D721Med (cell line): ENCODE results near the gene PCDHGB5.
"Not testable (repeated sequence)": the region's sequence is repeated elsewhere in the genome, so short reads cannot be mapped to it uniquely, and the experiment has no call there.

Source experiments
- DNase-seq: peaks from one replicate; pipeline ENCODE4 v3.0.0; 2011; ENCODE audit warnings: low spot score; ENCODE audit not compliant: insufficient read length
- FAIRE-seq: peaks from 2 replicates; lab custom pipeline; 2011; peaks lifted over from hg19 to GRCh38; lab: Jason Lieb, UNC
- CTCF ChIP-seq: IDR thresholded peaks from 2 replicates; pipeline ENCODE4 v1.5.1; 2012; ENCODE audit warnings: mild to moderate bottlenecking, control low read depth; ENCODE audit not compliant: insufficient read depth; ENCODE audit errors: missing control alignments

PCDHGB5 gene

DNA sequence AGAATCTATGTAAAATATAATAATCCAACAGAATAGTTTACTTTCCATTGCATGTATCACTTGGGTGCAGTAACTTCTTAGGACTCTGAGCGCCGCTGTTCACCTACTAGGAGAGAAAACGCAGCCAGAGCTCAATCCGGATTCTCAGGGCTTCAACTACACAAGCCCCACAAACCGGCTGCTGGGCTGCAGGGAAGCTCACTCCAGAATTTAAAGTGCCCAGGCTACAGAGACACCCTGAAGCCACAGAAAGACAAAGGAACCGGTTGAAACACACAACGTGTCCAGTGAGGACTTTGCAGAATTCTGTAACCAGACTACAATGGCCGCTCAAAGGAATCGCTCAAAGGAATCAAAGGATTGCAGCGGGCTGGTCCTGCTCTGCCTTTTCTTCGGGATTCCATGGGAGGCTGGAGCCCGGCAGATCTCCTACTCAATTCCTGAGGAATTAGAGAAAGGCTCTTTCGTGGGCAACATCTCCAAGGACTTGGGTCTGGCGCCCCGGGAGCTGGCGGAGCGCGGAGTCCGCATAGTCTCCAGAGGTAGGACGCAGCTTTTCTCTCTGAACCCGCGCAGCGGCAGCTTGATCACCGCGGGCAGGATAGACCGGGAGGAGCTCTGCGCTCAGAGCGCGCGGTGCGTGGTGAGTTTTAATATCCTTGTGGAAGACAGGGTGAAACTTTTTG, 15.2 kb downstream of the PCDHGB5 start, which contains the start of gene PCDHGA10:
TSS of gene PCDHGA10 (plus strand) at position 134 of the 686 bp plus-strand sequence. CDS start at position 323, 189 bp downstream.
- DNase-seq = no peak
- TF ChIP-seq CTCF = no peak
- no peak for FAIRE-seq

DNA sequence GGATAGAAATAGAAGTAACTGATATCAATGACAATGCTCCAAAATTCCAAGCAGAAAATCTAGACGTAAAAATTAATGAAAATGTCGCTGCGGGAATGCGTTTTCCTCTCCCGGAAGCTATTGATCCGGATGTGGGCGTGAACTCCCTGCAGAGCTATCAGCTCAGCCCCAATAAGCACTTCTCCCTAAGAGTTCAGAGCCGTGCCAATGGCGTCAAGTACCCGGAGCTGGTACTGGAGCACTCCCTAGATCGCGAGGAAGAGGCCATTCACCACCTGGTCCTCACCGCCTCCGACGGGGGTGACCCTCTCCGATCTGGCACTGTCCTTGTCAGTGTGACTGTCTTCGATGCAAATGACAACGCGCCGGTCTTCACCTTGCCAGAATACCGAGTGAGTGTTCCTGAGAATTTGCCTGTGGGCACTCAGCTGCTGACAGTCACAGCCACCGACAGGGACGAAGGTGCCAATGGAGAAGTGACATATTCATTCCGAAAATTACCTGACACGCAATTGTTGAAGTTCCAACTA, 15.9 kb downstream of the PCDHGB5 start:
- TF ChIP-seq CTCF = no peak
- DNase-seq (no peak), FAIRE-seq (no peak)

DNA sequence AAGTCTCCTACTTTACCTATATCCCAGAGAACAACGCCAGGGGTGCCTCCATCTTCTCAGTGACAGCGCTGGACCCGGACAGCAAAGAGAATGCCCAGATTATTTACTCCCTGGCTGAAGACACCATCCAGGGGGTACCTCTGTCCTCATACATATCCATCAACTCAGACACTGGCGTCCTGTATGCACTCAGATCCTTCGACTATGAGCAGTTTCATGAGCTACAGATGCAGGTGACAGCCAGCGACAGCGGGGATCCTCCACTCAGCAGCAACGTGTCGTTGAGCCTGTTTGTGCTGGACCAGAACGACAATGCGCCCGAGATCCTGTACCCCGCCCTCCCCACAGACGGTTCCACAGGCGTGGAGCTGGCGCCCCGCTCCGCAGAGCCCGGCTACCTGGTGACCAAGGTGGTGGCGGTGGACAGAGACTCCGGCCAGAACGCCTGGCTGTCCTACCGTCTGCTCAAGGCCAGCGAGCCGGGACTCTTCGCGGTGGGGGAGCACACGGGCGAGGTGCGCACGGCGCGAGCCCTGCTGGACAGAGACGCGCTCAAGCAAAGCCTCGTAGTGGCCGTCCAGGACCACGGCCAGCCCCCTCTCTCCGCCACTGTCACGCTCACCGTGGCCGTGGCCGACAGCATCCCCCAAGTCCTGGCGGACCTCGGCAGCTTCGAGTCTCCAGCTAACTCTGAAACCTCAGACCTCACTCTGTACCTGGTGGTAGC, 17.0 kb downstream of the PCDHGB5 start:
- not testable (repeated sequence) for FAIRE-seq, DNase-seq

DNA sequence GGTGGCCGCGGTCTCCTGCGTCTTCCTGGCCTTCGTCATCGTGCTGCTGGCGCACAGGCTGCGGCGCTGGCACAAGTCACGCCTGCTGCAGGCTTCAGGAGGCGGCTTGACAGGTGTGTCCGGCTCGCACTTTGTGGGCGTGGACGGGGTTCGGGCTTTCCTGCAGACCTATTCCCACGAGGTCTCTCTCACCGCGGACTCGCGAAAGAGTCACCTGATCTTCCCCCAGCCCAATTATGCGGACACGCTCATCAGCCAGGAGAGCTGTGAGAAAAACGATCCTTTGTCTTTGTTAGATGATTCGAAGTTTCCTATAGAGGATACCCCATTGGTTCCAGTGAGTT, 17.5 kb downstream of the PCDHGB5 start:
- DNase-seq, FAIRE-seq: not testable (repeated sequence)

- FAIRE-seq, DNase-seq: not testable (repeated sequence)
These were observed 19.9 kb downstream of the PCDHGB5 start, which contains the start of gene PCDHGB7 for GRCh38 chr5:141417494-141418172. Gene PCDHGB7 (plus strand): TSS chr5:141417677. CDS start chr5:141417860, 183 bp downstream.

DNA sequence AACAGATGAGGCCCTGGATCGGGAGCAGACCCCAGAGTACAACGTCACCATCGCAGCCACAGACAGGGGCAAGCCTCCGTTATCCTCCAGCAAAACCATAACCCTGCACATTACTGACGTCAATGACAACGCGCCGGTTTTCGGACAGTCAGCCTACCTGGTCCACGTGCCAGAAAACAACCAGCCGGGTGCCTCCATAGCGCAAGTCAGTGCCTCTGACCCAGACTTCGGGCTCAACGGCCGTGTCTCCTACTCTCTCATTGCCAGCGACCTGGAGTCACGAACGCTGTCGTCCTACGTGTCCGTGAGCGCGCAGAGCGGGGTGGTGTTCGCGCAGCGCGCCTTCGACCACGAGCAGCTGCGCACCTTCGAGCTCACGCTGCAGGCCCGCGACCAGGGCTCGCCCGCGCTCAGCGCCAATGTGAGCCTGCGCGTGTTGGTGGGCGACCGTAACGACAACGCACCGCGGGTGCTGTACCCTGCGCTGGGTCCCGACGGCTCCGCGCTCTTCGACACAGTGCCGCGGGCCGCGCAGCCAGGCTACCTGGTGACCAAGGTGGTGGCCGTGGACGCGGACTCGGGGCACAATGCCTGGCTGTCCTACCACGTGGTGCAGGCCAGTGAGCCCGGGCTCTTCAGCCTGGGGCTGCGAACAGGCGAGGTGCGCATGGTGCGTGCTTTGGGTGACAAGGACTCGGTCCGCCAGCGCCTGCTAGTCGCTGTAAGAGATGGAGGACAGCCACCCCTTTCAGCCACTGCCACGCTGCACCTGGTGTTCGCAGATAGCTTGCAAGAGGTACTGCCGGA, 21.5 kb downstream of the PCDHGB5 start:
- DNase-seq (no peak), FAIRE-seq (no peak)
- no peak for TF ChIP-seq CTCF

- no peak for TF ChIP-seq CTCF
- FAIRE-seq (no peak), DNase-seq (no peak)
These were observed 23.2 kb downstream of the PCDHGB5 start, which contains the start of gene PCDHGA11 for GRCh38 chr5:141420855-141421488. Gene PCDHGA11 (plus strand): TSS chr5:141421051. CDS start chr5:141421228, 177 bp downstream.

DNA sequence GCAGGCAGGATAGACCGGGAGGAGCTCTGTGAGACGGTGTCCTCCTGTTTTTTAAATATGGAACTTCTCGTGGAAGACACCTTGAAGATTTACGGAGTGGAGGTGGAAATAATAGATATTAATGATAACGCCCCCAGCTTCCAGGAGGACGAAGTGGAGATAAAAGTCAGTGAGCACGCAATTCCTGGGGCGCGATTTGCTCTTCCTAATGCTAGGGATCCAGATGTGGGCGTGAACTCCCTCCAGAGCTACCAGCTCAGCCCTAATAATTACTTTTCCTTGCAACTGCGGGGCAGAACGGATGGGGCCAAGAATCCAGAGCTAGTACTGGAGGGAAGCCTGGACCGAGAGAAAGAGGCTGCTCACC, 23.7 kb downstream of the PCDHGB5 start:
- no peak for FAIRE-seq
- no peak for DNase-seq
- no peak for TF ChIP-seq CTCF
